NCI-H524 (cell line): ENCODE measurements around the gene ANO6.

Experiments
- DNase-seq, 2 experiments: peaks; one replicate each; lab custom pipeline; 2025; lab: John Stamatoyannopoulos, UW

The ANO6 gene

GRCh38 chr12:45458854-45459807 is 243.2 kb downstream of the ANO6 start:
- DNase-seq: no peak

- DNase-seq: no peak
Observed at GRCh38 chr12:45462506-45462905, 246.6 kb downstream of the ANO6 start.

GRCh38 chr12:45464699-45465098 is 248.8 kb downstream of the ANO6 start:
- DNase-seq: no peak

GRCh38 chr12:45468751-45469615 is 253.1 kb downstream of the ANO6 start:
- DNase-seq: peak; percentile 7 to 57

- no peak for DNase-seq
Observed at GRCh38 chr12:45469902-45470301, 254.0 kb downstream of the ANO6 start.

- DNase-seq: no peak
Observed at GRCh38 chr12:45473636-45474035, 257.7 kb downstream of the ANO6 start.

GRCh38 chr12:45475594-45475993 is 259.7 kb downstream of the ANO6 start:
- DNase-seq: no peak

GRCh38 chr12:45477526-45477925 is 261.6 kb downstream of the ANO6 start:
- no peak for DNase-seq

- no peak for DNase-seq
Observed at GRCh38 chr12:45478931-45479330, 263.0 kb downstream of the ANO6 start.

GRCh38 chr12:45481746-45482145 is 265.9 kb downstream of the ANO6 start:
- DNase-seq: no peak

- no peak for DNase-seq
Observed at GRCh38 chr12:45483571-45483970, 267.7 kb downstream of the ANO6 start.
